GM18498 (cell line): ENCODE measurements around the gene ZCCHC3.
"Not testable (repeated sequence)": the region's sequence is repeated elsewhere in the genome, so short reads cannot be mapped to it uniquely, and the experiment has no call there.

Source experiments
- ATAC-seq: cut with Tn5 transposase; IDR thresholded peaks from one replicate; pipeline ENCODE4 v1.9.1; 2021; ENCODE audit warnings: mild to moderate bottlenecking, moderate library complexity; ENCODE audit not compliant: unreplicated experiment

Gene ZCCHC3

GRCh38 chr20:297098-297924, at the start of gene ZCCHC3:
ZCCHC3 (plus strand) TSS chr20:297570; CDS start chr20:297587, 17 bp downstream.
- ATAC-seq, result peak; percentile 83

- ATAC-seq, result no peak
Measured at GRCh38 chr20:251354-251753, 46.0 kb upstream of the ZCCHC3 start.

- ATAC-seq, result no peak
Measured at GRCh38 chr20:252801-253200, 44.6 kb upstream of the ZCCHC3 start.

- ATAC-seq, result not testable (repeated sequence)
Measured at GRCh38 chr20:253447-253846, 43.9 kb upstream of the ZCCHC3 start.

GRCh38 chr20:257419-257818, 40.0 kb upstream of the ZCCHC3 start, which contains the start of gene DEFB132:
DEFB132 (plus strand) TSS chr20:257724; CDS start chr20:257779, 55 bp downstream.
- ATAC-seq, result no peak

GRCh38 chr20:258269-258858, 39.0 kb upstream of the ZCCHC3 start:
- ATAC-seq, result no peak

- ATAC-seq, result no peak
Measured at GRCh38 chr20:258963-259362, 38.4 kb upstream of the ZCCHC3 start.

GRCh38 chr20:259981-260380, 37.4 kb upstream of the ZCCHC3 start:
- no peak for ATAC-seq

GRCh38 chr20:263701-264100, 33.7 kb upstream of the ZCCHC3 start:
- no peak for ATAC-seq

- peak; percentile 92 for ATAC-seq
Measured at GRCh38 chr20:266596-267562, 30.5 kb upstream of the ZCCHC3 start.

- no peak for ATAC-seq
Measured at GRCh38 chr20:270517-270916, 26.9 kb upstream of the ZCCHC3 start.

- no peak for ATAC-seq
Measured at GRCh38 chr20:271069-271468, 26.3 kb upstream of the ZCCHC3 start.

GRCh38 chr20:271528-271927, 25.8 kb upstream of the ZCCHC3 start:
- ATAC-seq, result no peak

GRCh38 chr20:272718-273117, 24.7 kb upstream of the ZCCHC3 start:
- no peak for ATAC-seq

- ATAC-seq, result no peak
Measured at GRCh38 chr20:273884-274283, 23.5 kb upstream of the ZCCHC3 start.

- ATAC-seq, result no peak
Measured at GRCh38 chr20:275791-276190, 21.6 kb upstream of the ZCCHC3 start.

- ATAC-seq, result no peak
Measured at GRCh38 chr20:276620-277495, 20.5 kb upstream of the ZCCHC3 start.

GRCh38 chr20:277496-277781, 19.9 kb upstream of the ZCCHC3 start:
- ATAC-seq, result no peak

GRCh38 chr20:278181-278580, 19.2 kb upstream of the ZCCHC3 start:
- ATAC-seq, result no peak
